Gastrocnemius medialis (tissue), 4 donors: Measurements from ENCODE around the gene WIPF3. TPM values are rescaled to one million over a fixed set of nuclear protein-coding genes. Genes with fewer than 3 reads are reported as not detected.

Source experiments
- ATAC-seq, 2 donors: fragments of 150-250 bp; one replicate each; pipeline ENCODE4 v1.9.1; 2016
- DNase-seq, 2 donors: peaks; one replicate each; pipeline ENCODE4 v3.0.0-alpha.2; 2019
- H3K27ac ChIP-seq, 4 donors: fragments of 200-600 bp; sonication (generic); 1 replicate in 1 of 4; 2 replicates in 3 of 4; pipeline ENCODE4 v1.5.1; 2016 to 2018; ENCODE audit warnings: mild to moderate bottlenecking in 2 of 4, moderate library complexity in 1 of 4
- H3K27me3 ChIP-seq, 3 donors: fragments of 200-600 bp; sonication (generic) in 2 of 3; 1 replicate in 1 of 3; 2 replicates in 2 of 3; pipeline versions ENCODE4 v1.5.1 to v1.6.0; 2016 to 2019; ENCODE audit warnings: mild to moderate bottlenecking in 1 of 3, moderate library complexity in 1 of 3
- H3K36me3 ChIP-seq, 2 donors: fragments of 200-600 bp; sonication (generic) in 1 of 2; one replicate each; pipeline ENCODE4 v1.5.1; 2017 to 2018
- H3K4me1 ChIP-seq, 2 donors: fragments of 200-600 bp; sonication (generic) in 1 of 2; one replicate each; pipeline ENCODE4 v1.5.1; 2016 to 2017; ENCODE audit warnings: mild to moderate bottlenecking in 2 of 2
- H3K4me3 ChIP-seq, 4 donors: fragments of 200-600 bp; sonication (generic) in 3 of 4; 1 replicate in 1 of 4; 2 replicates in 3 of 4; pipeline ENCODE4 v1.5.1; 2016 to 2019; ENCODE audit warnings: mild to moderate bottlenecking in 2 of 4
- H3K9me3 ChIP-seq, 3 donors: fragments of 200-600 bp; sonication (generic) in 2 of 3; 1 replicate in 1 of 3; 2 replicates in 2 of 3; pipeline ENCODE4 v1.5.1; 2016 to 2019
- POLR2A ChIP-seq, 2 donors: fragments of 450-650 bp; IDR thresholded peaks; one replicate each; pipeline ENCODE4 v1.6.1; 2017; ENCODE audit warnings: antibody characterized with exemption in 2 of 2, mild to moderate bottlenecking in 2 of 2, moderate library complexity in 2 of 2
- in situ Hi-C, 4 donors: fragments of 200-750 bp; cut with MboI; loops; one replicate each; pipeline versions ENCODE4 v1.15.0 to v1.8.0; 2017; ENCODE audit warnings: low sequenced_read_pairs in 4 of 4
- intact Hi-C: fragments of 100-400 bp; cut with DNase I; formaldehyde crosslinking; loops from one replicate; pipeline ENCODE4 v1.15.1; 2023; ENCODE audit warnings: low total_unique reads
- total RNA-seq, 4 donors: library from RNA; depleted of rRNA; stranded (reverse); fragments of >200 nt; gene quantifications; one replicate each; pipeline versions ENCODE4 v1.1.0 to v1.2.3, GENCODE V29; 2016
- TF ChIP-seq, protein P1 (sequence below), 5 experiments: fragments of 450-650 bp in 3 of 5; fragments of 200-600 bp in 2 of 5; sonication (generic) in 2 of 5; IDR thresholded peaks in 4 of 5; conservative IDR thresholded peaks in 1 of 5; 1 replicate in 4 of 5; 2 replicates in 1 of 5; pipeline ENCODE4 v1.5.1; 2016 to 2019; ENCODE audit warnings: antibody characterized with exemption in 5 of 5, mild to moderate bottlenecking in 3 of 5, moderate library complexity in 3 of 5

Gene WIPF3
- total RNA-seq, 4 donors from 2014 or later = 4.2 to 9.9 (median 8.3) TPM

DNA sequence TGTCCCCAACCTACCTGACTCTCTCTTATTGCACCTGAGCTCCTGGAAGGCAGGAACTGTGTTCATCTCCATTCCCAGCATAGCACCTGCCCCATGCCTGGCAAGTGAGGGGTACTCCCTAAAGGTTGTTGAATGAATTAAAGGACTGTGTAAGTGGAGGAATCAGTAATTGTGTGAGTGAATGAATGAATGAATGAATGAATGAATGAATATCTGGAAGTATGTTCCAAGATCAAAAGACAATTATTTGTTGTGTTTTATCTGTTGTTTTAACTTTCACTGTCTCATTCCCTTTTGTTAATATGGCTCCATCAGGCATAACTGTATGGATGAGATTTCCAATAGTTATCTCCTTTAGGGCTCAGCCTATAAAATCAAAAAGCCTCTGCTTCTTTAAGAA lies 4.0 kb downstream of the WIPF3 start:
- no peak for DNase-seq
- in situ Hi-C loops = no loop called here
- intact Hi-C loops = no loop called here
- Histone ChIP-seq H3K27ac (peak overlapping the region; percentile 84 to 96 (median 94)), H3K4me1 (peaks cover 52 to 55% of the 10 kb centered on the region in 2 donors), H3K36me3 (no peaks in the 10 kb centered on the region), H3K4me3 (no peak overlapping the region), H3K9me3 (no peaks in the 10 kb centered on the region), H3K27me3 (no peaks in the 10 kb centered on the region)
- ATAC-seq = no peak
- TF ChIP-seq, protein P1, sequence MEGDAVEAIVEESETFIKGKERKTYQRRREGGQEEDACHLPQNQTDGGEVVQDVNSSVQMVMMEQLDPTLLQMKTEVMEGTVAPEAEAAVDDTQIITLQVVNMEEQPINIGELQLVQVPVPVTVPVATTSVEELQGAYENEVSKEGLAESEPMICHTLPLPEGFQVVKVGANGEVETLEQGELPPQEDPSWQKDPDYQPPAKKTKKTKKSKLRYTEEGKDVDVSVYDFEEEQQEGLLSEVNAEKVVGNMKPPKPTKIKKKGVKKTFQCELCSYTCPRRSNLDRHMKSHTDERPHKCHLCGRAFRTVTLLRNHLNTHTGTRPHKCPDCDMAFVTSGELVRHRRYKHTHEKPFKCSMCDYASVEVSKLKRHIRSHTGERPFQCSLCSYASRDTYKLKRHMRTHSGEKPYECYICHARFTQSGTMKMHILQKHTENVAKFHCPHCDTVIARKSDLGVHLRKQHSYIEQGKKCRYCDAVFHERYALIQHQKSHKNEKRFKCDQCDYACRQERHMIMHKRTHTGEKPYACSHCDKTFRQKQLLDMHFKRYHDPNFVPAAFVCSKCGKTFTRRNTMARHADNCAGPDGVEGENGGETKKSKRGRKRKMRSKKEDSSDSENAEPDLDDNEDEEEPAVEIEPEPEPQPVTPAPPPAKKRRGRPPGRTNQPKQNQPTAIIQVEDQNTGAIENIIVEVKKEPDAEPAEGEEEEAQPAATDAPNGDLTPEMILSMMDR (IDR thresholded peaks at IDR 0.05 in 4 of 5, conservative IDR thresholded peaks at IDR 0.05 in 1 of 5) = no peak
- TF ChIP-seq POLR2A (IDR thresholded peaks at IDR 0.05) = no peak

DNA sequence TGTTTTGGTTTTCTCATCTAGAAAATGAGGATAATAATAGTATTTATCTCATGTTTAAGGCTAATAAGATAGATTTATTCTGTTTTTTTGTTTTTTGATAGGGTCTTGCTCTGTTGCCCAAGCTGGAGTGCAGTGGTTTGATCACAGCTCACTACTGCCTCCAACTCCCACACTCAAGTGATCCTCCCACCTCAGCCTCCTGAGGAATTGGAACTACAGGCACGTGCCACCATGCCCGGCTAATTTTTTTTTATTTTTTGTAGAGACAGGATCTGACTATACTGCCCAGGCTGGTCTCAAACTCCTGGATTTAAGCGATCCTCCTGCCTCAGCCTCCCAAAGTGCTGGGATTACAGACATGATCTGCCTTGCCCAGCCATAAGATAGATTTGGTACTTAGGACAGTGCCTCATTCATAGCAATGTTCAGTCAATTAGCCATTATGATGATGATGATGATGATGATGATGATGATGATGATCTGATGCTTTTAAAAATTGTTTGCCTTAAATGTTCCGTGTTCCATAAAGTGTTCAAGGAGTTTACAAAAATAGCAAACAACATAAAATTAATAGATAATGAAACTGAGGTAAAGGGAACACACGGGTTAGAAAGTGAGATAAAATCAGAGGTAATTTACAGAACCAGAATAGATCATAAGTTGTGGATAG lies 4.6 kb downstream of the WIPF3 start:
- no peak overlapping the region for H3K4me3 ChIP-seq
- no peaks in the 10 kb centered on the region for H3K36me3 ChIP-seq
- H3K27me3 ChIP-seq = no peaks in the 10 kb centered on the region
- TF ChIP-seq, protein P1 (IDR thresholded peaks at IDR 0.05 in 4 of 5, conservative IDR thresholded peaks at IDR 0.05 in 1 of 5) = no peak
- no peak for TF ChIP-seq POLR2A (IDR thresholded peaks at IDR 0.05)
- ATAC-seq (no peak), DNase-seq (no peak)
- in situ Hi-C loops = no loop called here
- no peaks in the 10 kb centered on the region for H3K9me3 ChIP-seq
- H3K4me1 ChIP-seq = peaks cover 55 to 58% of the 10 kb centered on the region in 2 donors
- intact Hi-C loops = no loop called here
- H3K27ac ChIP-seq = peak overlapping the region in 3 of 4 donors; percentile 6 to 84 (median 31)

DNA sequence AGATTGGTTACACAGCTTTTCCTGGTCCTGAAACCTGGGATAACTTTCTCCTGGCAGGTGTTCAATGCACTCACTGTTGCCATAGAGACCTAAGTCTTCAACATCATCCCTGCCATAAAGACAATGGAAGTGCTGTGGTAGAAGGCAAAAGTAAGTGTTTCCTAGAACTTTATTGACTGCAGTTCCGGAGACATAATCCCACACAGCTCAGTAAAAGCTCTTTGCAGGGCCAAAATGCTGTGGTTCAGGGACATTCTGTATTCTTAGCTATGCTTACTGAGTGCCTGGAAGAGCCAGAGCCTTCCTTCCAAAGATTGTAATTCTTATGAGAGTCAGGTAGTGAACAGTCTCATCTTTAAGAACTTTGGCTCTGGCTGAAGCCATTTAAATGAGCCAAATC lies 5.3 kb downstream of the WIPF3 start:
- H3K36me3 ChIP-seq = no peaks in the 10 kb centered on the region
- TF ChIP-seq, protein P1 (IDR thresholded peaks at IDR 0.05 in 4 of 5, conservative IDR thresholded peaks at IDR 0.05 in 1 of 5) = no peak
- intact Hi-C loops (no loop called here), in situ Hi-C loops (no loop called here)
- peak overlapping the region in 3 of 4 donors; percentile 6 to 84 (median 49) for H3K27ac ChIP-seq
- DNase-seq (no peak), ATAC-seq (no peak)
- H3K4me3 ChIP-seq = no peak overlapping the region
- H3K27me3 ChIP-seq = no peaks in the 10 kb centered on the region
- H3K9me3 ChIP-seq = no peaks in the 10 kb centered on the region
- H3K4me1 ChIP-seq = peaks cover 55 to 60% of the 10 kb centered on the region in 2 donors

DNA sequence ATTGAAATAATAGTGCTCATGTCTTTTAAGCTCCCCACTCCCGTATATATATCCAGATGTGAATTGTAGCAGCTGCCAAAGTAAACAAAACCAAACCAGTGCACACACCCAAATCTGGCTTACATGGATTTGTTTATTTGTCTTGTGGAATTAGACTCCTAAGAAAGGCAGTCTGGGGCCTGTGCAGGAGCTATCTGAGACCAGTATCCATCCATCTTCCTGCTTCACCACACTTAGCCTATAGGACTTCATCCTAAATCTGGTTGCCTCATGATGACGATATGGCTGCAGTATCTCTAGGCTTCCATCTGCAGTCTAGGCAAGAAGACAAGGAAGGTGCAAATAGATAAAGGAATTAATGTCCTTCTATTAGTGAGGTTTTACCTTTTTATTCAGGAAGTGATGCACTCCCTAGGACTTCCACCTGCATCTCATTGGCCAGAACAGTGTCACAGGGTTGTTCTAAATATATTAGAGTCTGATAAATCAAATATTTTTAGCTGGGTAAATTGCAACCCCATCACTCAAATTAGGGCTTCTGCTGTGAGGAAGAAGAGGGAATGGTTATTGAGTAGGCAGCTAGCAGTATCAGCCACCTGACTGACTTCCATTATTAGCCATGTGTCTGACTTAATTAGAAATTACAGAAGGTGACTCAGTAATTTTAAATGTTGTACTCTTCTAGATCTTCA lies 6.0 kb downstream of the WIPF3 start:
- in situ Hi-C loops (no loop called here), intact Hi-C loops (no loop called here)
- no peak for DNase-seq
- Histone ChIP-seq H3K4me3 (no peak overlapping the region), H3K36me3 (no peaks in the 10 kb centered on the region), H3K4me1 (peaks cover 55 to 60% of the 10 kb centered on the region in 2 donors), H3K9me3 (no peaks in the 10 kb centered on the region), H3K27ac (peak overlapping the region in 3 of 4 donors; percentile 6 to 84 (median 35)), H3K27me3 (no peaks in the 10 kb centered on the region)
- TF ChIP-seq POLR2A (IDR thresholded peaks at IDR 0.05) = no peak
- TF ChIP-seq, protein P1 (IDR thresholded peaks at IDR 0.05 in 4 of 5, conservative IDR thresholded peaks at IDR 0.05 in 1 of 5) = no peak
- no peak for ATAC-seq
